T-helper 22 cell (primary cell): ENCODE measurements around the gene ATP6V0C.

Experiments used
- DNase-seq: peaks from one replicate; pipeline ENCODE4 v3.0.0-alpha.2; 2020; ENCODE audit warnings: low read depth

The ATP6V0C gene

GRCh38 chr16:2492292-2492691 is 21.5 kb upstream of the ATP6V0C start:
- DNase-seq, result no peak

- DNase-seq, result no peak
Observed at GRCh38 chr16:2493605-2494004, 20.1 kb upstream of the ATP6V0C start.

- no peak for DNase-seq
Observed at GRCh38 chr16:2494616-2495015, 19.1 kb upstream of the ATP6V0C start.

GRCh38 chr16:2495041-2495440 is 18.7 kb upstream of the ATP6V0C start:
- DNase-seq, result no peak

GRCh38 chr16:2496223-2497115 is 17.3 kb upstream of the ATP6V0C start:
- no peak for DNase-seq

GRCh38 chr16:2497116-2497630 is 16.6 kb upstream of the ATP6V0C start:
- DNase-seq, result no peak

- no peak for DNase-seq
Observed at GRCh38 chr16:2497695-2498484, 15.9 kb upstream of the ATP6V0C start.

GRCh38 chr16:2498531-2499253 is 15.1 kb upstream of the ATP6V0C start:
- no peak for DNase-seq

GRCh38 chr16:2499454-2499853 is 14.3 kb upstream of the ATP6V0C start:
- DNase-seq, result no peak

- DNase-seq, result no peak
Observed at GRCh38 chr16:2499890-2500429, 13.8 kb upstream of the ATP6V0C start.

GRCh38 chr16:2500430-2500917 is 13.3 kb upstream of the ATP6V0C start:
- DNase-seq, result no peak

- DNase-seq, result peak; percentile 46
Observed at GRCh38 chr16:2500918-2501750, 12.6 kb upstream of the ATP6V0C start.

- no peak for DNase-seq
Observed at GRCh38 chr16:2501946-2502895, 11.5 kb upstream of the ATP6V0C start.

GRCh38 chr16:2505695-2506094 is 8.1 kb upstream of the ATP6V0C start:
- DNase-seq, result no peak

GRCh38 chr16:2507052-2507659 is 6.6 kb upstream of the ATP6V0C start:
- no peak for DNase-seq

GRCh38 chr16:2507665-2508064 is 6.1 kb upstream of the ATP6V0C start:
- no peak for DNase-seq

GRCh38 chr16:2508722-2509400 is 4.9 kb upstream of the ATP6V0C start:
- DNase-seq, result no peak

- DNase-seq, result no peak
Observed at GRCh38 chr16:2511128-2511800, 2.5 kb upstream of the ATP6V0C start.
